NCI-H524 (cell line): ENCODE data around the gene SCAP.
A peak's percentile ranks its signal among the peaks of the same experiment; 100 is the strongest.
"Not testable (repeated sequence)": the region's sequence is repeated elsewhere in the genome, so short reads cannot be mapped to it uniquely, and the experiment has no call there.

Experiments
- DNase-seq, 2 experiments: peaks; one replicate each; lab custom pipeline; 2025; lab: John Stamatoyannopoulos, UW

SCAP gene

GRCh38 chr3:47398228-47398627 is 77.5 kb downstream of the SCAP start:
- DNase-seq: no peak

DNA sequence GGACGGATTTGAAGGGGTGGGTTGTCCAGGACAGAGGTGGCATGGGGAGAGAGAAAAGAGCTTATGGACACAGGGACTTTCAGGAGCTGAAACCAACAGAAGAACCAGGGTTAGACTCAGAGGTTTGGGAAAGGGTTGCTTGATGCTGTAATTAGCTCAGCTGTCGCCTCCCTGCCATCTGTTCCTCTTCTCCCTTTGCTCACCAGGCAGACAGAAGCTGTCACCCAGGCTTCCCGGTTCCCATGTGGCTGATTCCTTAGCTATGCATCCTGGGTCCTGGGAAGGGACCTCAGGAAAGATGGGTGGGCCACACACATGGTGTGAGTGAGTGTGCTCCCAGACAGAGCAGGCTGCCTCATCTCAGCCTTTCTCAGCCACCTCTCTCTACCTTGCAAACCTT is 80.9 kb downstream of the SCAP start:
- peak; percentile 68 to 89 for DNase-seq

DNA sequence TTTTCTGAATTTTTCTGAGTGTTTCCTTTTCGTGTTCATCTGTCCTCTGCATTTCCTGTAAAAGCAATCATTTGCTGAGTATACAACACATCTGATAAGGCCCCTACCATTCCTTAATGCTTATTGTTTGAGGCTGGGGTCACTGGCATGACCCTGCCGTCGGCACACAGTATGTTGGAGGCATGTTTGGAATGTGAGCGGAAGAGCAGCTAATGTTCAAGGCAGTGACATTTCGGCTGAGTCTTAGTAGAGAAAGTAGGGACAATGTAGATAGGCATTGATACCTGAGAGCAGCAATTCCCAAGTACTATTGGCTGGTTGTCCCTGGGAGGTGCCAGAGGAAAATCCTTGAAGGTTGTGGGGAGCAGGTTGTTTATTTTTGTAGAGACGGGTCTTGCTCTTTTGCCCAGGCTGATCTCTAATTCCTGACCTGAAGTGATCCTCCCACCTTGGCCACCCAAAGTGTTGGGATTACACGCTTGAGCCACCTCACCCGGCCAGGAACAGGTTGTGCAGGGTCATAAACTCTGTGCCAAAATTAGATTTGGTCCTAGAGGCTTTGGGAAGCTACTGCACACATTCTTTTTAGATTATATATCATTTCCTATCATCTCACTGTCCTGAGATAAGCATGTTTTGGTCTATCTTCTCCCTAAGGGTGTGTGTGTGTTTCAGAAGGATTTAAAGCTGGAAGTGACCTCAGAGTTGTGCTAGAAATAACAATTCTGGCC is 81.4 kb downstream of the SCAP start:
- no peak for DNase-seq

DNA sequence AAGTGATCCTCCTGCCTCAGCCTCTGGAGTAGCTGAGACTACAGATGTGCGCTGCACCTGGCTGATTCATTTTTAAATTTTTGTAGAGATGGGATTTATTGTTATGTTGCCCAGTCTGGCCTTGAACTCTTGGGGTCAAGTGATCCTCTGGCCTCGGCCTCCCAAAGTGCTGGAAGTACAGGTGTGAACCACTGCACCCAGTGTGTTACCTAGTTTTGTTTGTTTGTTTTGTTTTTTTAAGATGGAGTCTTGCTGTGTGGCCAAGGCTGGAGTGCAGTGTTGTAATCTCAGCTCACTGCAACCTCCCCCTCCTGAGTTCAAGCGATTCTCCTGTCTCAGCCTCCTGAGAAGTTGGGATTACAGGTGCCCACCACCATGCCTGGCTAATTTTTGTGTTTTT is 82.8 kb downstream of the SCAP start:
- DNase-seq: no peak

- no peak for DNase-seq
Observed at GRCh38 chr3:47385796-47386195, 89.9 kb downstream of the SCAP start.

DNA sequence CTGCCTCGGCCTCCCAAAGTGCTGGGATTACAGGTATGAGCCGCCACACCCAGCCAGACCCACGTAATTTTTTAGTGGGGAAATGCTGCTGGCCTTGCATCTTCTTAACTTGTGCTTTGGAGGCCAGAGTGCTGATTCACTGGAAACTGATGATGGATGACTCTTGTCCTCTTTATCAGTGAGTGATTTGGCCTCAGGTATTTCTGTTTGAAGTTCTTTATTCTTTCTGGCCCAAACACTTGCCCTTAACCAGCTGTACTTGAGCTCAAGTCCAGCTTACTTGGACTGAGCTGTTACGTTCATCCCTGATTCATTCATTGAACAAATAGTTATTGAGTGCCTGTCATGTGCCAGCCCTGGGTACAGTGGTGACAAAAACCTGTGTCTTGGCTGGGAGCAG is 90.7 kb downstream of the SCAP start:
- no peak for DNase-seq

DNA sequence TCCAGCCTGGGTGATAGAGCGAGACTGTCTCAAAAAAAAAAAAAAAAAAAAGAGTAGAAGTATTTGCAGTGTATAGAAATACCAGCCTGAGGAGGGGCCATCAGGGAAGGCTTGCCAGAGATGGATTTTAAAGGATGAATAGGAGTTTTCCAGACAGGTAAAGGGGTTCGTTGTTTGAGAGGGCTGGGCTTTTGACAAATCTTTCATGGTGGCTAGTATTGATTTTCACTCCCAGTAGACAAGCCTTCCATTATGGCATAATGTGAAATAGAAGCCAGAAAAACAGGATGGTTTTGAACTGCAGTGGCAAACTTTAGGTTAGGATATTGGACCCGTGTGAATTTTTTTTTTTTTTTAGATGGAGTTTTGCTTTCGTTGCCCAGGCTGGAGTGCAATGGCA is 91.3 kb downstream of the SCAP start:
- DNase-seq: no peak

- peak; percentile 47 to 65 for DNase-seq
Observed at GRCh38 chr3:47381317-47382157, 94.2 kb downstream of the SCAP start.

DNA sequence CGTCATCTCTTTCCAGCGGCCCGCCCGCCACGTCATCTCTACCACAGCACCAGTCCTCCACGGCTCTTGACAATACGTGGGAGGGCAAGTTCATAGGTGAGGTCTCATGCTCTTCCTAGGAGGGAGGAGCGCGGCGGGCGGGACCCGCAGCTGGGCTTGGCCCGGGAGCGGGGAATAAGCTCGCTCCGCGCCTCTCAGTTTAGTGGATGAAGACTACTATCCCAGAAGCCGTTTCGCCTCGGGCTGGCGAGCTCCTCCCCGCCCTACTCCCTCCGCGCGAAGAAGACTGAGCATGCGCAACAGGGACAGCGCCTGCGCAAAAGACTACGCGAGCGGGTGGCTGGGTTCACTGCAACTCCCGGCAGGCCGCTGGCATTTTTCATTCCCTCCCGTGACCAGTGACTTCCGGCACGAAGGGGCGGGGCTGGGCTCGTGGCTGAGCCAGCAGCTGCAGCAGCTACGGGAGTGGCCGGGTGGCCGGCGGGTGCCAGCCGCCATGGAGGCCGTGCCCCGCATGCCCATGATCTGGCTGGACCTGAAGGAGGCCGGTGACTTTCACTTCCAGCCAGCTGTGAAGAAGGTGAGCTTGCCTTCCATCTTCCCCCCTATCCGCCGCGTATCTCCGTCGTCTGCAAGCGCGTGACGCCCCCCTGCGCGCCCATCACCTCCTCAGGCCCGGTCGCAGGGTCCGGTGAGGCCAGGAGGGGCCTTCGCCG is 95.0 kb downstream of the SCAP start, which contains the start of gene PTPN23:
Gene PTPN23 (plus strand): TSS at position 421 of the 716 bp plus-strand sequence. CDS start 76 bp downstream, at position 497.
- peak; percentile 98 for DNase-seq

- peak in 1 of 2 experiments; percentile 38 for DNase-seq
Observed at GRCh38 chr3:47380026-47380600, 95.6 kb downstream of the SCAP start.

GRCh38 chr3:47379411-47379899 is 96.3 kb downstream of the SCAP start:
- DNase-seq: no peak

GRCh38 chr3:47378869-47379268 is 96.9 kb downstream of the SCAP start:
- no peak for DNase-seq

DNA sequence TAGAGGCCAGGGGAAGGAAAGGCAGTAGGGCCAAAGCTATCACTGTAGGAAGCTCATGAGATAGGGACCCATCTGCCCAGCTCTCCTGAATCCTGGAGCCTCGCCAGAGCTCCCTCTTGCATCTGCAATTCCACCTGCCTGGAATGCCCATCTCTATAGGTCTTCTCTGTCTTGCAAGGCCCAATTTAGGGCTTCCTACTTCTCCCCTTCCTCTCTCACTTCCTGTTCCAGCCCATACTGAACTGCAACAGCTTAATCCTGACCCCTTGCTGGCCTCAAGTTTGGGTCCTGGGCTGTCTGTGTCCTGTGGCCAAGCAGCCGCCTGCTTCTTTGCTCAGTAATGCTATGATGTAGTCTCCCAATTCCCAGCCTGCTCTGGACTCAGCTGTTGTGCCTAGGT is 98.6 kb downstream of the SCAP start:
- DNase-seq: no peak

GRCh38 chr3:47376393-47376792 is 99.3 kb downstream of the SCAP start:
- no peak for DNase-seq

DNA sequence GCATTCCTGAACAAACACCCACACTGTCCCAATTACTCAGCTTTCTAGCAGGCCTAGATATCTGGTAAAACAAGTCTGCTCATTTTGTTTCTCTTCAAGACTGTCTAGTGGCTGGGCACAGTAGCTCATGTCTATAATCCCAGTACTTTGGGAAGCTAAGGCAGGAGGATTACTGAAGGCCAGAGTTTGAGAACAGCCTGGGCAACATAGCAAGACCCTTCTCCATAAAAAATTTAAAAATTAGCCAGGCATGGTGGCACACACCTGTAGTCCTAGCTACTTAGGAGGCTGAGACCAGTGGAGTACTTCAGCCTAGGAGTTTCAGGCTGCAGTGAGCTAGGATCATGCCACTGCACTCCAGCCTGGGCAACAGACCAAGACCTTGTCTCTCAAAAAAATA is 101.2 kb downstream of the SCAP start:
- DNase-seq: no peak

- no peak for DNase-seq
Observed at GRCh38 chr3:47370887-47371697, 104.6 kb downstream of the SCAP start.

DNA sequence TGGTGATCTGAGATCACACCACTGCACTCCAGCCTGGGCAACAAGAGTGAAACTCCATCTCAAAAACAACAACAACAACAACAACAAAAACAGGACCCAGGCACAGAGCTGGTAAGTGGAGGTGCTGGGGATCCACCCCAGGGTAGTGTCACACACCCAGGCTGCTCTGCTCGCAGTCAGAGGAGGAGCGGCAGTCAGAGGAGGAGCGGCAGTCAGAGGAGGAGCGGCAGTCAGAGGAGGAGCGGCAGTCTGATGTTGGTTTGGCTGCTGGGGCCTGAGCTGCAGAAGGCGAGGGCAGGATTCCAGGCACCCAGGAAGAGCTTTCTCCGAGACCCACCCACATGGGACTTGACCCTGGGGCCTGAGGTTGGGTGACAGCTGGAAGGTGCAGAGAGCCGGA is 105.7 kb downstream of the SCAP start:
- DNase-seq: not testable (repeated sequence)

GRCh38 chr3:47367631-47368030 is 108.1 kb downstream of the SCAP start:
- no peak for DNase-seq

- DNase-seq: no peak
Observed at GRCh38 chr3:47366833-47367232, 108.9 kb downstream of the SCAP start.

GRCh38 chr3:47365213-47366153 is 110.3 kb downstream of the SCAP start:
- no peak for DNase-seq
